Measurements from ENCODE around the gene SCAMP4.

SCAMP4 gene

DNA sequence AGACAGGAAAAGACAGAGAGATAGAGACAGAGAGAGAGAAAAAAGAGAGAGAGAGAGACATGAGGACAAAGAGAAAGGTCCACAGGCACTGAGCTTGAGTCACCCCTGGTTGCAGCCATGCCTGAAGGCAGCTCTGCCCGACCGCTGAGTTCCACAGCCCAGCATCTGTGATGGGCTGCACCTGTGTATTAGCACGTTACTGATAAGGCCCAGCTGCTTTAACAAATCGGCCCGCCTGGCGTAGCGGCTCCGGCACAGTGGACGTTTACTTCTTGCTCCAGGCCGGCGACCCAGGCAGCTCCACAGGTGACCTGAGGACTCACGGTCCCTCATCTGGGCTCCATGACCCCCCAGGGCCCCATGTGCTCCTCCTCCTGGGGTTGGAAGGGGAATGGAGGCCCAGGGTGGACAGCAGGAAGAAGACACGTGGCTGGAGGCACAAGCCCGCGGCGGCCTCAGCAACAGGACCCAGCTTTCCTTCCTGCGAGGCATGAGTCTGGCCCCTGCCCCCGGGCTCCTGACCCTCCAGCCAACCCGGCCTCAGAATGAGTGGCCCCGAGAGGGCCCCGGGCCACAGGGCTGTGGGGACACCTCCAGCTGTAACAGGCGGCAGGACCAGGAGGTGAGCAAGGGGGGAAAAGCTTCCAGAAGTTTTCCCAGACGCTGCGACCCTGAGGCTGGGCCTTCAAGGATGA, 31.9 kb downstream of the SCAMP4 start:
- DNase-seq (ENCODE audit: low read depth in 1 of 2, low spot score in 1 of 2): no peak

DNA sequence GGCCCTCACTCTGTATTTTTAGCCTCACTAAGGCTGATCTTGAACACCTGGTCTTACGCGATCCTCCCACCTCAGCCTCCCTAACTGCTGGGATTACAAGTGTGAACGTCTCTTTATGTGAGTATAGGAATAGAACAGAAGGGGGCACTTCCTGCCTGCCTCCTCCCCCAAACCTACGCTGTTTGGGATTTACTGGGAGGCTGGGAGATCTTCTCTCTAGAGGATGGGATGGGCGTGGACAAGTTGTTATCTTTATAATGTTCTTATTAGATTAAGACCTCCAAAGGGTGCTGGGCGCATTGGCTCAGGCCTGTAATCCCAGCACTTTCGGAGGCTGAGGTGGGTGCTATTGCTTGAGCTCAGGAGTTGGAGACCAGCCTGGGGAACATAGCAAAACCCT, 32.9 kb downstream of the SCAMP4 start:
- no peak for DNase-seq (ENCODE audit: low read depth in 1 of 2, low spot score in 1 of 2)

DNA sequence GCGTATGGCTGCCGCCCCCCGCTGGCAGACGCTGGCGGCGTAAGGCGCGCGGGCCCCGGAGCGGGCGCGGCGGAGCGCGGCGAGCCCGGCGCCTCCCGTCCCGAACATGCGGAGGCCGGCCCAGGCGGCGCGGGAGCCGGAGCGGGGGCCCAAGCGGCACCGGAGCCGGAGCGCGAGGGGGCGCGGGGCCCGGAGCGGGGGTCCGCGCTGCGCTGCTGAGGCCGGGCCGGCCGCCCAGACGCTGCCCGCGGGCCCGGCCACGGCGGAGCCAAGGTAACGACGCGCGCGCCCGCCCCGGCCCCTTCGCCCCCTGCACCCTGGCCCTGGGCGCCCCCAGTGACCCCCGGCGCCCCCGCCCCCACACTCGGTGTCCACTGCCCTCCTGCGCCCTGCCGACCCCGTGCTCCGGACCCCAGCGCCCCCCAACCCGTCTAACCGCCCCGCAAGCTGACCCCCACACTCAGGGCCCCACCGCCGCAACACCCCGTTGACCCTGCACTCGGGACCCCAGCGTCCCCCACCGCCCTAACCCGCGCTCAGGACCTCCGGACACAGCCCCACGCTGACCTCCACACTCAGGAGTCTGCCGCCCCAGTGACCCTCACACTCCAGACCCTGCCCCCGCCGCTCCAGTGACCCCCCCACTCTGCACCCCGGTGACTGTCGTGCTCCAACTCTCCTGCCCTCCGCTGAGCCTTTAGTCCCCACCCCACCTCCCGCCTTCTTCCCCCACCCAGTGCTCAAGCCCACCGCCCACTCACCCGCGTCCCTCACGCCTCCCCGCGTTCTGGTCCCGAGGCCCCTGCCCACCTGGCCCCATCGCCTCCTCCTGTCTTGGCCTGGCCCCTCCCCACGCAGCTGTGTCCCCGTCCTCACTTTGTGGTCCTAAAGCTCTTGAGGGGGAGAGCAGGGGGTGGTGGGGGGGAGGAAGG, 36.2 kb downstream of the SCAMP4 start, which contains the start of gene CSNK1G2:
Gene CSNK1G2, plus strand, starts transcription at position 27 of the 932 bp plus-strand sequence. CDS start 28,601 bp downstream, outside the sequence.
- no peak for DNase-seq (ENCODE audit: low read depth in 1 of 2, low spot score in 1 of 2)

DNA sequence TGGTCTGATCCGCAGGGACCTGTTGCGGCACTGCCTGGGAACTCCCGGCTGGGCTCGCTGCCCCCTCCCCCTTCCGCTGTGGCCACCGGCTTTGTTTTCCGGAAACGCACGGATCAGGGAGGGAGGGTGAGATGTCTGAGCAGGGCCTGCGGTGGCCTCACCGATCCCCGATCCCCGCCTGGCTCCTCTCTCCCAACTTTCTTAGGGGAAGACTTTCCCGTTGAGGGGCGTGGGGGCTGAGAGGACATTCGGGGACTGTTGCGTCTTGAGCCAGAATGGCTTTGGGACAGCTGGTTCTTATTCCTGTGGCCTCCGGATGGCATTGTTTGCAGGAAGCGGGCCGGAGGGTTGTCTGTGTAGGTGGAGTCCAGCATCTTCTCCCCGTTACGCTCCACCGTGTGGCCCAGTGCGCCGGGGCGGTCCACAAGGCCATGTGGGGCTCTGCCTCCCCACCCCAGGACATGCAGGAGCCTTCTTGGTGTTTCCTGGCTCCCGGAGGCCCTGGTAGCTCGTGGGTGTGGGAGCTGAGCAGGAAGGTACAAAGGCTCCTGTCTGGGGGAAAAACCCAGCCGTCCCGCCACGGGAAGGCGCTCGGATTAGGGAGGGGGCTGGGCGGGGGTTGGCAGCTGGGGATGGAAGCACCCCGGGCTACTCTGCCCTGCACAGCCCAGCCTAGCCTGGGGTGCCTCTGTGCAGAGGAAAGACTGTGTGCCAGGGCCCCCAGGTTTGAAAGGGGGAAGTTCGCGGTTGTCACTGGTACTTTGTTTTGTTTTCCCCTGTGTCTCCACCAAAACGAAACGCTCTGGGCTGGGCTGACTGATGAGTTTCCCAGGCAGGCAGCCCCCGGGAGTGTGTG, 37.1 kb downstream of the SCAMP4 start:
- DNase-seq (ENCODE audit: low read depth in 1 of 2, low spot score in 1 of 2): peak; percentile 38 to 56

- DNase-seq (ENCODE audit: low read depth in 1 of 2, low spot score in 1 of 2): no peak
Observed at GRCh38 chr19:1942934-1943555, 37.8 kb downstream of the SCAMP4 start.

- DNase-seq (ENCODE audit: low read depth in 1 of 2, low spot score in 1 of 2): no peak
Observed at GRCh38 chr19:1943661-1944087, 38.5 kb downstream of the SCAMP4 start.

DNA sequence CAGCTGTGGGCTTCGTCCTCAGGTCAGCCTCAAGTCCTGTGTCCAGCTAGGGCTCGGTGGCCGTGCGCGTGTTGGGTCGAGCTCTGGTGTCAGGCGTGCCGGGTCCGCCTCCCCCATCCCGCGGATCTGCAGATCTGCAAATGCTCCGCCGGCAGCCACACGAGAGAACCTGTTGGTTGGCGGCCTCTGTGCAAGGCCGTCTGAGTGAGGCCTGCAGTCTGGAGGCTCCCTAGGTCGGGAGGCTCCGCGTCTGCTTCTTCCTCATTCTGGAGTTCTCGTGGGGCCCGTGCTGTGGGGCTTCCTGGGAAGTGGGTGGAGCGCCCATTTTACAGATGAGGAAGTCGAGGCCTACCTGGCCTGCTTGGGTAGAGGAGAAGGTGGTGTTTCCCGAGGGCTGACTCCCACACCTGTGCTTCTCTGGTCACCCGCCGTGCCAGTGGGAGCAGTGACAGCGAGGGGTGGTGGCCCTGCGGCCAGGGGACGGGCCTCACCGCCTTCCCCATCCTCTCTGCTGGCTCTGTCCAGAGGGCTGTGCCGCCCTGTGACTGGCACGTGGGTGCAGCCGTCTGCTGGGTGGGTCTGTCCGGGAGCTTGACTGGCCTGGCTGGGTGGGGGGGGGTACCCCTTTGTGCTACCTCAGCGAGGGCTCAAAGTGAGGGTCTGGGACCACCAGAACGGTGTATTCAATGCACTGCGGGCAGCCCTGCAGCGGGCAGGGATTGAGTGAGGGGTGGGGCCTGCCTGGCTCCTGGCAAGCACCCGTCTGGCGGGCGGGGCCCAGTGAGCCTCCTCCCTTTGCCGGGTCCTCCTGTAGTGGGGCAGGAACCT, 39.1 kb downstream of the SCAMP4 start:
- no peak for DNase-seq (ENCODE audit: low read depth in 1 of 2, low spot score in 1 of 2)

GRCh38 chr19:1944916-1945561, 39.8 kb downstream of the SCAMP4 start:
- DNase-seq (ENCODE audit: low read depth in 1 of 2, low spot score in 1 of 2): no peak

DNA sequence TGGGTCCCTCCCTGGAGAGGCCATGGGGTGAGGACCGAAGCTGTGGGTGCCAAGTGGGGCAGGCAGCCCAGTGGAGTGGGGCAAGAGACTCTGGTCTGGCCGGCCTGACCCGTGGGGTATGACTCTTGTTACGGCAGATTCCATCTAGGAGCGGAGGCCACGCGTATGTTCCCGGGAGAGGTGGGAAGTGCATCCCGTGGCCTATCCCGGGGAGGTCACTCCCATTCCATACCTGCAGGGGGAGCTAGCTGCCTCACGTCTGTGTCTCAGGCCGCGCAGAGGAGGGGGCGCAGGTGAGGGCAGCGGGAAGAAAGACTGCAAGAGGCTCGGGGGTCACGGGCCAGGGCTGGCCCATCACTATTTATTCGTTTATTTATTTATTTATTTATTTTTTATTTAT, 40.7 kb downstream of the SCAMP4 start:
- no peak for DNase-seq (ENCODE audit: low read depth in 1 of 2, low spot score in 1 of 2)

- DNase-seq (ENCODE audit: low read depth in 1 of 2, low spot score in 1 of 2): no peak
Observed at GRCh38 chr19:1947651-1948209, 42.5 kb downstream of the SCAMP4 start.

GRCh38 chr19:1949304-1950101, 44.3 kb downstream of the SCAMP4 start:
- no peak for DNase-seq (ENCODE audit: low read depth in 1 of 2, low spot score in 1 of 2)

- DNase-seq (ENCODE audit: low read depth in 1 of 2, low spot score in 1 of 2): no peak
Observed at GRCh38 chr19:1950640-1951039, 45.4 kb downstream of the SCAMP4 start.

DNA sequence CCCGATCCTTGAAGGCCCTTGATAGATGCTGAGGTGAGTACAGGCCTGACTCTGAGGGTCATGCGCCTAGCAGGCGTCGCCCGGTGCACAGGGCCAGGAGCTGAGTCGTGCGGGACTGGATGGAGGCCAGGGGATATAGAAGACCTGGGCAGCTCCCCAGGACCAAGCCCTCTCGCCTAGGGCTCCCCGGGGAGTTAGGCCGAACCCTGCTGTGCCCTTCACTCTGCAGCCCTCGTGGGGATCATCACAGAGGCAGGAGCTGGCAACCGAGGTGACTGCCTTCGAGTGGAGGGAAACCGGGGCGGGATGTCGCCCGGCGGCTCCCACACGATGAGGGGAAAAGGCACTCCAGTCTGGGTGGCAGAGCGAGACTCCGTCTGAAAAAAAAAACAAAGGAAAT, 47.4 kb downstream of the SCAMP4 start:
- no peak for DNase-seq (ENCODE audit: low read depth in 1 of 2, low spot score in 1 of 2)

DNA sequence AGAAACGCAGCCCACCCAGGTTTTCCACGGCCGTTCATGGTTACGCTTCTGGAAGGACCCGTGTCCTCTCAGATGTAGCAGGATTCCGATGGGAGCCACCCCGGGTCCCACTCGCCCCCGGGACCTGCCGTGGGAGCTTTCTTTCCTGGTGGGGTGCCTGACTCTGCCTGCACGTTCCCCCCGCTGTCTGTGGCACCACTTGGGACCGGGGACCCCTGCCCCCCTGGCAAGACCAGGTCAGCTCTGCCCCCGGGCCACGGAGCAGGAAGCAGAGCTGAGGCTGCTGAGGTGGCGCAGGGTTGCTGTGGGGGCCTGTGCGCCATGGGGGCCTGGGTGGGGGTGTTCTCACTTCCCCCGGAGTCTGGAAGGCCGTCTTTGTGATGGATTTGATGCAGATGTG, 47.8 kb downstream of the SCAMP4 start:
- no peak for DNase-seq (ENCODE audit: low read depth in 1 of 2, low spot score in 1 of 2)

- no peak for DNase-seq (ENCODE audit: low read depth in 1 of 2, low spot score in 1 of 2)
Observed at GRCh38 chr19:1953441-1954094, 48.4 kb downstream of the SCAMP4 start.

- no peak for DNase-seq (ENCODE audit: low read depth in 1 of 2, low spot score in 1 of 2)
Observed at GRCh38 chr19:1954532-1954933, 49.3 kb downstream of the SCAMP4 start.

DNA sequence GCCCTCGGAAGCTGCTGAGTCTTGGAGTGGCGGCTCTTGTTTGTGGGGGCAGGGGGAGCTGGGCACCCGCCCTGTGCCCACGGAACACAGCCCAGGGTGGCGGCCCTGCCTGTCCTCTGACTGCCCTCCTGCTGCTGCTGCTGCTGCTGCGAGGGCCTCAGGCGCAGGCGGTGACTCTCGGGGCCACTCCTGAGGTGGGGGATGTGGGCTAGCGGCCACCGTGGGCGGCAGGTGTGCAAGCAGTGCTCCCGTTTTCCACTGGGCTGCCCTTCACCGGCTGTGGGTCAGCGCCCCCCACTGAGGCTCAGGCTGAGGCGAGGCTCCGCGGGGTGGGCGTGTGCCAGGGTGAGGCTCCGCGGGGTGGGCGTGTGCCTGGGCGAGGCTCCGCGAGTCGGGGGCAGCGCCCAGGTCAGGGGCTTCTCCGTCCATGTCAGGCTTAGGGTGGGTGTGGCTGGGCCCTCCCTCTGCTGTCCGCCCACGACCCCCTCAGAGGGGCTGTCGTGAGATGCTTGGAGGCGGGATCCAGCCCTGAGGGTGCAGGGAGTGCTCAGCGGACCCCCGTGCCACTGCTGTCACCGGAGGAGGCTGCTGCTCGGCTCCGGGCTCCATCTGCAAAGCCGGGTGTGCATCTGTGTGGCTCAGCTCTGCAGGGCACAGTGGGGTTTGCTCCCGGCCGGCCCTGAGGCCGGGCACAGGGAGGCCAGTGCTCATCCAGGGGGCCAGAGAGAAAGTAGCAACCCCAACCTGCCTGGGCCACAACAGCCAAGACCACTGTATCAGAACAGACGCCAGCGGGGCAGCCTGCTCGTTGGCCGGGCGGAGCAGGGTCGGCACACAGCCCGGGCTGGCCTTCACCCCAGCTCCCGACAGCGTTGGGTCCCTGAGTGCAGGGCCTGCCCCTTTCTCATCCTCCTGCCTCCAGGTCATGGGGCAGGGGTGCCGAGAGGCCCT, 50.2 kb downstream of the SCAMP4 start:
- no peak for DNase-seq (ENCODE audit: low read depth in 1 of 2, low spot score in 1 of 2)

All from stimulated activated CD4-positive, alpha-beta T cell treated with anti-CD3 and anti-CD28 coated beads, Interleukin-15, amount 100 ng/mL, for 1 hour (primary cell).